BJ (cell line): ENCODE measurements around the gene HES5. TPM values are rescaled to one million over a fixed set of nuclear protein-coding genes. Genes with fewer than 3 reads are reported as not detected.

Experiments
- CTCF ChIA-PET: fragments of 350-600 bp; formaldehyde crosslinking; extraction: SDS; loops from one replicate; lab custom pipeline; 2021; ENCODE audit warnings: antibody characterized with exemption, inconsistent platforms; lab: Yijun Ruan, JAX
- POLR2A ChIA-PET: fragments of 300-600 bp; sonication (Branson Sonifier 250); formaldehyde crosslinking; extraction: SDS; loops from one replicate; lab custom pipeline; 2021; ENCODE audit warnings: antibody characterized with exemption; lab: Charles Lee
- DNase-seq: peaks from one replicate; pipeline ENCODE4 v3.0.0-alpha.2; 2011; ENCODE audit warnings: low read depth
- H3K27me3 ChIP-seq: 2 replicates; pipeline ENCODE4 v1.6.0; 2011; ENCODE audit warnings: low read length; ENCODE audit not compliant: control insufficient read depth, insufficient read depth
- H3K36me3 ChIP-seq: 2 replicates; pipeline ENCODE4 v1.5.1; 2011; ENCODE audit warnings: low read length; ENCODE audit not compliant: control insufficient read depth, insufficient read depth
- H3K4me3 ChIP-seq: 2 replicates; pipeline ENCODE4 v1.5.1; 2011; ENCODE audit warnings: low read depth, mild to moderate bottlenecking, control low read depth, low read length
- CTCF ChIP-seq: IDR thresholded peaks from 2 replicates; pipeline ENCODE4 v1.5.1; 2011; ENCODE audit warnings: low read depth, mild to moderate bottlenecking, control low read depth, inconsistent platforms, low read length, moderate library complexity; ENCODE audit not compliant: insufficient read depth
- polyA plus RNA-seq: library from polyadenylated mRNA; depleted of rRNA; stranded (reverse); fragments of >200 nt; gene quantifications from 2 replicates; pipeline ENCODE4 v1.2.3, GENCODE V29; 2011

Gene HES5
- polyA plus RNA-seq, 1 experiment: not detected

GRCh38 chr1:2496746-2497145, 33.3 kb downstream of the HES5 start:
- no peaks in the 10 kb centered on the region for H3K36me3 ChIP-seq
- H3K27me3 ChIP-seq: peaks cover 12% of the 10 kb centered on the region
- no peak for TF ChIP-seq CTCF
- H3K4me3 ChIP-seq: no peak overlapping the region
- POLR2A ChIA-PET: no interaction called here
- CTCF ChIA-PET: interaction anchor here (0.7 kb wide), 1 partner anchor 30 kb away, joined by 3 read pairs; the partner anchor contains the start of gene PANK4
- no peak for DNase-seq

- no peak for TF ChIP-seq CTCF
- Histone ChIP-seq H3K36me3 (no peaks in the 10 kb centered on the region), H3K4me3 (no peak overlapping the region), H3K27me3 (peaks cover 14% of the 10 kb centered on the region)
- CTCF ChIA-PET: interaction anchor here (0.7 kb wide), 1 partner anchor 30 kb away, joined by 3 read pairs; the partner anchor contains the start of gene PANK4
- POLR2A ChIA-PET: no interaction called here
- no peak for DNase-seq
Observed at GRCh38 chr1:2496087-2496622, 33.9 kb downstream of the HES5 start.

- TF ChIP-seq CTCF: no peak
- no peak for DNase-seq
- ChIA-PET CTCF (no interaction called here), POLR2A (no interaction called here)
- no peaks in the 10 kb centered on the region for H3K36me3 ChIP-seq
- H3K27me3 ChIP-seq: peaks cover 15% of the 10 kb centered on the region
- H3K4me3 ChIP-seq: no peak overlapping the region
Observed at GRCh38 chr1:2495546-2495945, 34.5 kb downstream of the HES5 start.

GRCh38 chr1:2495026-2495425, 35.0 kb downstream of the HES5 start:
- H3K4me3 ChIP-seq: no peak overlapping the region
- TF ChIP-seq CTCF: no peak
- POLR2A ChIA-PET: no interaction called here
- H3K27me3 ChIP-seq: peaks cover 15% of the 10 kb centered on the region
- DNase-seq: no peak
- CTCF ChIA-PET: no interaction called here
- no peaks in the 10 kb centered on the region for H3K36me3 ChIP-seq

- no peak for TF ChIP-seq CTCF
- ChIA-PET CTCF (no interaction called here), POLR2A (no interaction called here)
- no peaks in the 10 kb centered on the region for H3K36me3 ChIP-seq
- no peak overlapping the region for H3K4me3 ChIP-seq
- peaks cover 15% of the 10 kb centered on the region for H3K27me3 ChIP-seq
- peak; percentile 71 for DNase-seq
Observed at GRCh38 chr1:2494323-2494693, 35.8 kb downstream of the HES5 start.
